DND-41 (cell line): ENCODE results near the gene VAPB.

ENCODE experiments used
- ATAC-seq: fragments of 200-7000 bp; cut with Tn5 transposase; 3 replicates; pipeline ENCODE4 v1.9.1; 2021; ENCODE audit warnings: low read depth; ENCODE audit not compliant: insufficient read depth
- DNase-seq: peaks from one replicate; pipeline ENCODE4 v3.0.0-alpha.2; 2020
- H2AFZ ChIP-seq: 2 replicates; pipeline ENCODE4 v1.6.0; 2012; ENCODE audit warnings: low read depth, low read length
- H3K27ac ChIP-seq: 2 replicates; pipeline ENCODE4 v1.5.1; 2012; ENCODE audit warnings: low read length, inconsistent platforms
- H3K27me3 ChIP-seq: fragments of 200-600 bp; sonication (generic); 2 replicates; pipeline ENCODE4 v1.6.0; 2012; ENCODE audit warnings: low read length, mild to moderate bottlenecking, inconsistent platforms; ENCODE audit not compliant: insufficient read depth, poor library complexity
- H3K36me3 ChIP-seq: 2 replicates; pipeline ENCODE4 v1.5.1; 2012; ENCODE audit warnings: low read length, inconsistent platforms; ENCODE audit not compliant: insufficient read depth
- H3K4me1 ChIP-seq: 2 replicates; pipeline ENCODE4 v1.5.1; 2012; ENCODE audit warnings: mild to moderate bottlenecking, low read length; ENCODE audit not compliant: insufficient read depth
- H3K4me2 ChIP-seq: 2 replicates; pipeline ENCODE4 v1.6.0; 2012; ENCODE audit warnings: mild to moderate bottlenecking, moderate library complexity, low read length, inconsistent platforms; ENCODE audit not compliant: insufficient read depth
- H3K4me3 ChIP-seq, 2 experiments: fragments of 200-600 bp in 1 of 2; shearing (Covaris generic) in 1 of 2; 2 replicates each; pipeline ENCODE4 v1.5.1; 2012 to 2016; ENCODE audit warnings: inconsistent platforms in 2 of 2, low read length in 2 of 2, mild to moderate bottlenecking in 2 of 2, low read depth in 1 of 2, moderate library complexity in 1 of 2
- H3K79me2 ChIP-seq: 2 replicates; pipeline ENCODE4 v1.6.0; 2012; ENCODE audit warnings: low read length, inconsistent platforms; ENCODE audit not compliant: insufficient read depth
- H3K9ac ChIP-seq: 2 replicates; pipeline ENCODE4 v1.6.0; 2012; ENCODE audit warnings: low read depth, mild to moderate bottlenecking, inconsistent platforms, low read length, moderate library complexity
- H3K9me3 ChIP-seq: 2 replicates; pipeline ENCODE4 v1.5.1; 2012; ENCODE audit warnings: low read length, moderate library complexity, mild to moderate bottlenecking, inconsistent platforms; ENCODE audit not compliant: insufficient read depth, severe bottlenecking
- H4K20me1 ChIP-seq: 2 replicates; pipeline ENCODE4 v1.6.0; 2012; ENCODE audit warnings: low read length; ENCODE audit not compliant: insufficient read depth
- EZH2 ChIP-seq: IDR thresholded peaks from 3 replicates; pipeline ENCODE4 v1.6.1; 2012; ENCODE audit warnings: borderline replicate concordance, low read depth, mild to moderate bottlenecking, moderate library complexity, low read length, inconsistent platforms; ENCODE audit not compliant: severe bottlenecking
- TF ChIP-seq, protein P1 (sequence below): IDR thresholded peaks from 2 replicates; pipeline ENCODE4 v1.5.1; 2012; ENCODE audit warnings: borderline replicate concordance, low read length, moderate library complexity, mild to moderate bottlenecking; ENCODE audit not compliant: poor library complexity, severe bottlenecking; ENCODE audit errors: extremely low read depth

VAPB gene

DNA sequence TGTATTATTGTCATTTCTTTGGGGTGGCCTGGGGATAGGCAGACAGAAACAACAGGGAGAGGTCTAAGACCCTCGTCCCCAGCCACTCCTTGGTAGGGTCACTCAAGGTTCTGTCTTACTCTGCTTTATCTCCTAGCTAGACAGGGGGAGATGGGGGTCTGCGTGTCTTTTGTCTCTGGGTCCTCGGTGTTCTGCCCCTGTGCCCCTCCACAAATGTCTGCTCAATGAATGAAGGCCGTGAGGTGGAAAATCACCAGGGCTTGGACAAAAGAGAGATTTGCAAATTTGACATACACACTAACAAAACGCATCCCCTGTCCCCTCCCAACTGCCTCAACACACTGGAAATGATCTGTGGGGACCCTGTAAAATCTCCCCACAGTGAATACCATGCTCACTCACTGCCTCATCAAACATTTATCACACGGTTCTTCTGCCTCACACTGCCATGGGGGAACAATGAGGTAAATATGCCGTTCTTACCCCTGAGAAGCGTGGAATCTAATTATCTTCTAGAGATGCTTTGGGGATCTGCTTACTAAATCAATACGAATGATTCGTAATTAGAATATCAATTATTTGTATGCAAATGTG lies 13.2 kb upstream of the VAPB start:
- Histone ChIP-seq H4K20me1 (no peaks in the 10 kb centered on the region), H3K27ac (no peak overlapping the region), H3K27me3 (no peaks in the 10 kb centered on the region), H3K4me2 (no peak overlapping the region), H3K79me2 (no peaks in the 10 kb centered on the region), H3K9ac (no peak overlapping the region), H3K36me3 (no peaks in the 10 kb centered on the region), H3K4me1 (no peaks in the 10 kb centered on the region), H3K9me3 (no peaks in the 10 kb centered on the region), H3K4me3 (no peak overlapping the region), H2AFZ (no peak overlapping the region)
- DNase-seq (no peak), ATAC-seq (no peak)
- TF ChIP-seq EZH2: no peak
- TF ChIP-seq, protein P1, sequence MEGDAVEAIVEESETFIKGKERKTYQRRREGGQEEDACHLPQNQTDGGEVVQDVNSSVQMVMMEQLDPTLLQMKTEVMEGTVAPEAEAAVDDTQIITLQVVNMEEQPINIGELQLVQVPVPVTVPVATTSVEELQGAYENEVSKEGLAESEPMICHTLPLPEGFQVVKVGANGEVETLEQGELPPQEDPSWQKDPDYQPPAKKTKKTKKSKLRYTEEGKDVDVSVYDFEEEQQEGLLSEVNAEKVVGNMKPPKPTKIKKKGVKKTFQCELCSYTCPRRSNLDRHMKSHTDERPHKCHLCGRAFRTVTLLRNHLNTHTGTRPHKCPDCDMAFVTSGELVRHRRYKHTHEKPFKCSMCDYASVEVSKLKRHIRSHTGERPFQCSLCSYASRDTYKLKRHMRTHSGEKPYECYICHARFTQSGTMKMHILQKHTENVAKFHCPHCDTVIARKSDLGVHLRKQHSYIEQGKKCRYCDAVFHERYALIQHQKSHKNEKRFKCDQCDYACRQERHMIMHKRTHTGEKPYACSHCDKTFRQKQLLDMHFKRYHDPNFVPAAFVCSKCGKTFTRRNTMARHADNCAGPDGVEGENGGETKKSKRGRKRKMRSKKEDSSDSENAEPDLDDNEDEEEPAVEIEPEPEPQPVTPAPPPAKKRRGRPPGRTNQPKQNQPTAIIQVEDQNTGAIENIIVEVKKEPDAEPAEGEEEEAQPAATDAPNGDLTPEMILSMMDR: no peak

DNA sequence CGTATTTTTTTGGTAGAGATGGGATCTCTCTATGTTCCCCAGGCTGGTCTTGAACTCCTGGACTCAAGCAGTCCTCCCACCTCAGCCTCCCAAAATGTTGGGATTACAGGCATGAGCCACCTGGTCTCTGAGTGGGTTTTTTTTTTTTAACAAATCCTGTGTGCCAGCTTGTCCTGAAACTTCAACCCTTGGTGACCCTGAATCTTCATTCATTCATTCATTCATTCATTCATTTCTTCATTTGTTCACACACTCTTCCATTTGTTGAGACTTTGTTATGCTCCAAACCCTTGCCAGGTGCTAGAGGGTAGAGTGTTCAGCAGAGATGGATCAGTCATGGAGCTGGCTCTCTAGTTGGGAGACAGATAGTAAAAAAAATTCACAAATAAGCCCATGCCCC lies 12.0 kb upstream of the VAPB start:
- no peak overlapping the region for H3K9ac ChIP-seq
- no peak overlapping the region for H3K27ac ChIP-seq
- no peaks in the 10 kb centered on the region for H4K20me1 ChIP-seq
- H3K4me2 ChIP-seq: no peak overlapping the region
- H2AFZ ChIP-seq: no peak overlapping the region
- H3K4me3 ChIP-seq: no peak overlapping the region
- H3K27me3 ChIP-seq: no peaks in the 10 kb centered on the region
- peaks cover 5% of the 10 kb centered on the region for H3K9me3 ChIP-seq
- no peak for TF ChIP-seq EZH2
- TF ChIP-seq, protein P1: no peak
- H3K4me1 ChIP-seq: no peaks in the 10 kb centered on the region
- H3K79me2 ChIP-seq: no peaks in the 10 kb centered on the region
- DNase-seq (no peak), ATAC-seq (no peak)
- H3K36me3 ChIP-seq: no peaks in the 10 kb centered on the region

DNA sequence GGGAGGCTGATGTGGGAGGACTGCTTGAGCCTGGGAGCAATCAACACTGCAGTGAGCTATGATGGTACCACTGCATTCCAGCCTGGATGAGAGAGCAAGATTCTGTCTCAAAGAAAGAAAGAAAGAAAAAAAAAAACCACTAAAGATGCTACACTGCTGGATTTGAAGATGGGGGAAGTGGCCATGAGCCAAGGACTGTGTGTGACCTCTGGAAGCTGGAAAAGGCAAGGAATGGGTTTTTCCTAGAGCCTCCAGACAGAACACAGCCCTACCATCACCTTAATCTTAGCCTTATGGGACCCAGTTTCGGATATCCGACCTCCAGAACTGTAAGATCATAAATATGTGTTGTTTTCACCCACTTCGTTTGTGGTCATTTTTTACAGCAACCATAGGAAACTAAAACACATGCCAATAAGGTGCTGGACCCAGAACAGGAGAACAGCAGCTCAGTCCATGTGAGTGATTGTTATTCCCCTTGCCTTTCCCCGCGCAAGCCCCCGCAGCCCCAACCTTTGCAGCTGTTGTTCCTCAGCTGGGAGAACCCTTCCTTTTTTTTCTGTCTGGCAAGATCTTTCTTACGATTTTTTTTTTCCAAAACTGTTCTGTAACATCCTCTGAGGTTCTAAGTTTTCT lies 11.1 kb upstream of the VAPB start:
- Histone ChIP-seq H3K27ac (no peak overlapping the region), H2AFZ (no peak overlapping the region), H3K36me3 (no peaks in the 10 kb centered on the region), H3K4me1 (no peaks in the 10 kb centered on the region), H3K9ac (no peak overlapping the region), H3K27me3 (no peaks in the 10 kb centered on the region), H3K9me3 (peaks cover 5% of the 10 kb centered on the region), H4K20me1 (no peaks in the 10 kb centered on the region), H3K79me2 (no peaks in the 10 kb centered on the region), H3K4me3 (no peak overlapping the region), H3K4me2 (no peak overlapping the region)
- ATAC-seq: no peak
- DNase-seq: no peak
- TF ChIP-seq, protein P1: no peak
- no peak for TF ChIP-seq EZH2

DNA sequence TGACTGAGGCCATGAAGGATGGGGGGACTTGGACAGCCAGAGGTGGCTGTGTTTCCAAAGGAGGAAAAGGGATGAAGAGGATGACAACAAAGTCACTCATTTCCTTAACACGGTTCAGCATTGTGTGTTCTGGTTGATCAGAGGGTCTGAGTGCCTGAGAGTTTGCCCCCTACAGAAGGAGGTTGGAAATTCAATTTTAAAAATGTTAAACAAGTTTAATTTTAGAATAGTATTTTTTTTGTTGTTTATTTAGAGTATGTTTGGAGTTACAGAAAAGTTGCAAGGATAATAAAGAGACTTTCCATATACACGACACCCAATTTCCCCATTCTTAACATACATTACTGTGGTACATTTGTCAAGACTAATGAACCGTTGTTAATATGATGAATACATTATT lies 10.3 kb upstream of the VAPB start:
- Histone ChIP-seq H3K79me2 (no peaks in the 10 kb centered on the region), H3K4me3 (no peak overlapping the region), H3K27ac (no peak overlapping the region), H3K4me1 (no peaks in the 10 kb centered on the region), H4K20me1 (no peaks in the 10 kb centered on the region), H3K9me3 (peaks cover 5% of the 10 kb centered on the region), H2AFZ (no peak overlapping the region), H3K36me3 (no peaks in the 10 kb centered on the region), H3K4me2 (no peak overlapping the region), H3K9ac (no peak overlapping the region), H3K27me3 (no peaks in the 10 kb centered on the region)
- ATAC-seq: no peak
- no peak for DNase-seq
- no peak for TF ChIP-seq EZH2
- TF ChIP-seq, protein P1: no peak
